ENCODE data around the gene ZNF385C.

Gene ZNF385C

DNA sequence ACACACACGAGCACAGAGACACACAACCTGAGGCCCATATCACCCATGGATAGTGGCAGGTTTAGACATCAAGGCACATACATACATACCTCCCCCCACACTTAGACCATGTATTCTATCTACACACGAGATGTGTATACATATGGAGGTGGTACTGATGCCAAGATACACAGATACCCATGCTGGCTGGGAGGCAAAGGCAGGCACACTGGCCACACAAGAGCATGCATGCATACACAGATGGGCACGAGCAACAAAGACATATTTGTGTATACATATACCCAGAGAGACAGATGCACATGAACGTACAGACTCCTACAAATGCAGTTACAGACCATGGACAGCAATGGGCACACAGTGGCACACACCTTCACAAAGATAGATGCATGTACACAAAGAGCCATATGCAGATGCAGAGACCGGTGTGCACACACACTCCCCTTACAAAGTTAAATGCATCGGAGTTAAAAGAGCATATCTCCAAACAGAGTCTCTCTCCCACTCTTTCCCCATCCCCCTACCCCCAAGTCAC, 45.9 kb downstream of the ZNF385C start:
- in situ Hi-C loops (cut with MboI; ENCODE audit: low sequenced_read_pairs): no loop called here

- in situ Hi-C loops (cut with MboI; ENCODE audit: low sequenced_read_pairs): no loop called here
These were observed 46.6 kb downstream of the ZNF385C start for GRCh38 chr17:42051645-42052044.

GRCh38 chr17:42051013-42051400, 47.3 kb downstream of the ZNF385C start:
- in situ Hi-C loops (cut with MboI; ENCODE audit: low sequenced_read_pairs): no loop called here

GRCh38 chr17:42050393-42051012, 47.8 kb downstream of the ZNF385C start, which contains the start of gene C17orf113:
Gene C17orf113 (minus strand): TSS chr17:42050601. CDS start chr17:42043376, 7,225 bp downstream.
- in situ Hi-C loops (cut with MboI; ENCODE audit: low sequenced_read_pairs): no loop called here

DNA sequence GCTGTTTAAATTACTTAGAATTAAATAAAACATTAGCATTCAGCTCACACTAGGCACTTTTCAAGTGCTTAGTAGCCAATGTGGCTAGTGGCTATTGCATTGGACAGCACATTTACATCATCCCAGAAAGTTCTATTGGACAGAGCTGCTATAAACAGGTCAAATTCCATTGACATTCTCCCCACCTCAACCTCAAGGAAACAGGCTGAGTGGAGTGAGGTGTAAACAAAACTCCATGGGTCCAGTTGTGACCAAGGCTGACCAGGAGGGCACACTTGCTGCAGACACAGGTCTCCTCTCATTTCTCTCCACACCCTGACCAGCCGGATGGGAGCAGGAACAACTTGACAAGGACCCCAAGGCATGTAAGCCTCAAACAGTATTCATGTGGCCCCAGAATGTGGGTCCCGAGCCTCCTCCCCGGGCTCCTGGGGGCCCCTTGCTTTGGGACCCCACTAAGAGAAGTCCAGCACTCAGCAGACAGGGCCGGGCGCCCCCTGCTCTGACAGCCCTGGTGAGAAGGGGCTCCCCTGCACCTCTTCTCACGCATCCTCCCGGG, 48.4 kb downstream of the ZNF385C start:
- in situ Hi-C loops (cut with MboI; ENCODE audit: low sequenced_read_pairs): no loop called here

- in situ Hi-C loops (cut with MboI; ENCODE audit: low sequenced_read_pairs): no loop called here
These were observed 50.9 kb downstream of the ZNF385C start for GRCh38 chr17:42047343-42047742.

DNA sequence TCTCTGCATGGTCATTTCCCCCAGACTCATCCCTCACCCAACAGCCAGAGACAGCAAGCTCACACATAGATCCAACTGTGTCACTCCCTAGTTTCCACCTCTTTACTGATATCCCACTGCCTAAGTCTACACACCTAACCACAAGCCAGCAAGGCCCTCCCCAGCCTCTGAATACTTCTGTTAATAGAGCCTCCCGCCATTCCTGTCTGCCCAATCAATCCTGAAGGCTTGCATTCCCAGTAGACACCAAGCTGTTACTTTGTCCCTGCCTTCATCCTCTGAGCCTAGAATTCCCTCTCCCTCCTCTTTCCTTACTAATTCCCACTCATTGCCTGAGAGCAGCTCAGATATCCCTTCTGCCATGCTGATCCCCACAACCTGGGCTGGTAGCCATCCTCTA, 52.6 kb downstream of the ZNF385C start:
- in situ Hi-C loops (cut with MboI; ENCODE audit: low sequenced_read_pairs): no loop called here

GRCh38 chr17:42042598-42043319, 55.5 kb downstream of the ZNF385C start:
- in situ Hi-C loops (cut with MboI; ENCODE audit: low sequenced_read_pairs): no loop called here

GRCh38 chr17:42041619-42042018, 56.7 kb downstream of the ZNF385C start:
- in situ Hi-C loops (cut with MboI; ENCODE audit: low sequenced_read_pairs): no loop called here

- in situ Hi-C loops (cut with MboI; ENCODE audit: low sequenced_read_pairs): no loop called here
These were observed 57.5 kb downstream of the ZNF385C start for GRCh38 chr17:42040818-42041217.

- in situ Hi-C loops (cut with MboI; ENCODE audit: low sequenced_read_pairs): no loop called here
These were observed 58.2 kb downstream of the ZNF385C start for GRCh38 chr17:42039794-42040763.

- in situ Hi-C loops (cut with MboI; ENCODE audit: low sequenced_read_pairs): no loop called here
These were observed 59.9 kb downstream of the ZNF385C start for GRCh38 chr17:42038221-42038973.

DNA sequence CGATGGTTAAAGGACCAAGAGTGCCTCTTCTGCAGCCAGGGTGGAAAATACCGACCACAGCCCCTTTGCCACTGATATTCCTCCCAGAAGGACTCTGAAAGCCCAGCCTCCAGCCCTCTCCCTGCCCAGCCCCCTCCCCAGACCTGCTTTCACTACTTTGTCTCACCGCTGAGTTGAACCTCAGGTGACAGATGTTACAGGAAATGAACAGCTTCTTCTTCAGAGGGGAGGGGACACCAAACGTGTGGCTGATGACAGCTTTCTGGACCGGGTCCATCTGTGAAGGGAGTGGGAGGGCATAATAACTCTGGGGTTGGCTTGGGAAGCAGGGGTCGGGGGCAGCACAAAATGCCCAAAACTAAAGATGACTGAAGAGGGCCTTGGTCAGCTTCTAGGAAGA, 64.2 kb downstream of the ZNF385C start:
- in situ Hi-C loops (cut with MboI; ENCODE audit: low sequenced_read_pairs): no loop called here

GRCh38 chr17:42031584-42031983, 66.7 kb downstream of the ZNF385C start:
- in situ Hi-C loops (cut with MboI; ENCODE audit: low sequenced_read_pairs): no loop called here

DNA sequence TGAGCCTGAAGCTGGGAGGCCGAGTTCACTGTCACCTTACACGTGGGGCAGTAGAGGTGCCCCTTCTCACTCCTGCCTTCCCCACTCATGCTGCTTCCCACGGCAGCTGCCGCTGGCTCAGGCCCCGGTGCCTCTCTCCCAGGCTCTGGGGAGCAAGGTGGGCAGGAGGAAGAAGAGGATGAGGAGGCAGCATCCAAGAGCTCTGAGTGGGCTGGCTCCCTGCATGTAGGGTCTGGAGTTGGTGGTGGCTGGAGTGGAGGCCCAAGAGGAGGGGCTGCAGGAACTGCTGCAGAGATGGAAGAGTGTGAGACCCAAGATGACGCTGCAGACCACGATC, 69.5 kb downstream of the ZNF385C start:
- in situ Hi-C loops (cut with MboI; ENCODE audit: low sequenced_read_pairs): no loop called here

DNA sequence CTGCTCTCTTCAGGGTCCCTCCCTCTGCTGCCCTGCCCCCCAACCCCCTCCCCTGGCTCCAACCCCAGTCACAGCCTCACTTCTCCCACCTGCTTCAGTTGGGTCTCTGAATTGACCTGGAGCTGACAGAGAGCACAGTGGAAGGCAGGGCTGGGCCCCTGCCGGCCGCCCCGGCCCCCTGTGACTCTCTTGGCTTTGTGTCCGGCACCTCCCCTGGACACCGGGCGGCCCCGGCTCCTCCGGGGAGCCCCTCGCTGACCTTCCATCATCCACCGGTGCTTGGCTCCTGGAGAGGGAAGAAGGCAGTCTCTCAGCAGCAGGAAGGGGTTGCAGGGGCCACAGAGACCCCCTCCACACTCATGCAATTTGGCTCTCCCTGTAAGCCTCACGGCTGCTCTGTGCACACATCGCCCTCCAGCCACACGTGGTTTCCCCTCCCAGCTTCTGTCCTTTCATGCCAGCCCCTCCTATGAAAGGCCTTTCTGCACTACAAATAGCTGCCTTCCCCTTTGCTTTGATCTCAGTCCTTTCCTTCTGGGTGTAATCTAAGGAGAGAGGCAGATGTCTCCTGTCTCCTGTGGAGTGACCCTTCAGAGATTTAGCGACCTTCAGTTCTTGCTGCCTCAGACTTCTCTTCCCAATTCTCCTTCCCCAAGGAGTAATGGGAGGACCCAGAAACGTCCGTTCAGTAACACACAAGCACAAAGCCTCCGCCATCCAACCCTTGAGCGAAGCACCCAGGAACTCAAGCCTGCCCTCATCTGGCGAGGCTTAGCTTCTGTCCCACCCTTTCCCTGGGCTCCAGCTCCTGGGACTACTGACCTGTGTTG, 70.1 kb downstream of the ZNF385C start:
- in situ Hi-C loops (cut with MboI; ENCODE audit: low sequenced_read_pairs): no loop called here

GRCh38 chr17:42027590-42027889, 70.7 kb downstream of the ZNF385C start:
- in situ Hi-C loops (cut with MboI; ENCODE audit: low sequenced_read_pairs): no loop called here

DNA sequence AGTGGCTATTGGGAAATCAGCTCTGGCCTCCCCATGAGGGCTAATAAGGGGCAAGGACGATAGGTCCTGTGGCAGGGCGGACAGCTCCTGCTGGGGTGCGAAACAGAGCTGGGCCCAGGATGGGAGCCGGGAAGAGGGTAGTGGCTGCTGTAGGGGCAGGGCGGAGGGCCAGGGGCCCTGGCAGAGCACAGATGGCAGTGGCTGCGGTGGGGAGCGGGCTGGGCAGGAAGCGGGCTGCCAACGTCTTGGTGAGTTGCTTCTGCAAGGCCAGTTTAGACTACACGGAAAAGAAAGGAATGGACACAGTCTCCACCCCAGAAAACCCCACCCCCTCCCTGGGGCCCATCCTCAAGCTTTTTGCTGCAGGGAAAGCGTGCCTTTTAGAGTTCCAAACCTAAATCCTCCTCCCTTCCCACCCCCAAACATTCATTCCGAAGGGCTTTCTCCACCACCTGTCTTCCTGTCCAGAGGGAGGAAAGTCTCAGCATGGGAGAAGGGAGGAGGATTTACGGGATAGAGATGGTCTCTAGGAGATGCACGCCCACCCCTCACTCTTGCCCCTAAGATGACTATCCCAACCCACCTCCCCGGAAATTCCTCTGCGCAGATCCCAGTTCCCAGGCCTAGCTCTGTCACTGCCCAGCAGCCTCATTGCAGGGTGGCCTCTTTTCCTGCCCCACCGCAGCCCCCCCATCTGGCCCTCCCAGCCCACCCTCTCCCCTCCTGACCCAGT, 71.2 kb downstream of the ZNF385C start:
- in situ Hi-C loops (cut with MboI; ENCODE audit: low sequenced_read_pairs): no loop called here

- in situ Hi-C loops (cut with MboI; ENCODE audit: low sequenced_read_pairs): no loop called here
These were observed 72.3 kb downstream of the ZNF385C start for GRCh38 chr17:42025936-42026335.

Data from hTERT RPE-1 (cell line).